ENCODE results near the gene AIP. TPM values are rescaled to one million over a fixed set of nuclear protein-coding genes. Genes with fewer than 3 reads are reported as not detected.
A peak's percentile ranks its signal among the peaks of the same experiment; 100 is the strongest.

The AIP gene
- total and polyA plus RNA-seq, 9 of the 15 experiments (the other 6 are each of a cell fraction or from before 2014, with no cell fraction given) = 5.2 to 92.5 (median 52.7) TPM

- Histone ChIP-seq H3K9me3 (replicated peaks; ENCODE audit: control insufficient read depth, insufficient read depth, low read depth, low read length) (no peaks in the 10 kb centered on the region), H3K79me2 (ENCODE audit: control insufficient read depth, insufficient read depth, low read length) (no peaks in the 10 kb centered on the region), H2AFZ (ENCODE audit: low read depth, low read length) (no peak overlapping the region), H3K36me3 (ENCODE audit: control insufficient read depth, insufficient read depth, low read length) (no peaks in the 10 kb centered on the region), H3K4me1 (replicated peaks in 1 of 2; ENCODE audit: control insufficient read depth in 2 of 2, insufficient read depth in 2 of 2, low read length in 2 of 2) (peaks cover 3 to 36% of the 10 kb centered on the region in 2 experiments; a peak in 4 of 5 replicates), H3K4me3 (no peak overlapping the region), H3K9ac (ENCODE audit: insufficient read depth in 1 of 2, low read depth in 2 of 2, low read length in 2 of 2) (peak overlapping the region in 1 of 2 experiments; percentile 65; a peak in 2 of 4 replicates), H3K27me3 (ENCODE audit: control insufficient read depth in 2 of 2, insufficient read depth in 2 of 2, low read length in 2 of 2) (peaks cover 2 to 27% of the 10 kb centered on the region in 2 experiments; a peak in 4 of 5 replicates), H3K27ac (ENCODE audit: extremely low read depth, low read depth, low read length) (no peak overlapping the region), H3K4me2 (ENCODE audit: insufficient read depth, low read length) (no peak overlapping the region), H3K9me1 (ENCODE audit: control insufficient read depth, insufficient read depth, low read length) (no peaks in the 10 kb centered on the region), H4K20me1 (replicated peaks; ENCODE audit: control insufficient read depth, insufficient read depth, low read length) (0 out of 2 replicates have a peak, but pooled peaks cover 3% of the 10 kb centered on the region)
- ATAC-seq = no peak
- ChIA-PET CTCF (ENCODE audit: low intra/inter-chr PET ratio) (no interaction called here), POLR2A (interaction anchor here (1.0 kb wide), 1 partner anchor 14 kb away, joined by 3 read pairs; no protein-coding TSS in a partner anchor)
- DNase-seq (ENCODE audit: extremely low read depth in 1 of 4, low spot score in 3 of 4) = no peak
- in situ Hi-C loops (cut with MboI) (no loop called here), intact Hi-C loops (cut with micrococcal nuclease) (no loop called here)
- no peak for FAIRE-seq
- 7% methylated on average over 7 of the region's 9 CpGs for WGBS (ENCODE audit: insufficient coverage, low coverage, missing lambda C conversion rate)
- BruUV-seq (replicated peaks) = no TSS peak
- TF ChIP-seq RBM39 (optimal IDR thresholded peaks at IDR 0.05; ENCODE audit: low read depth, low read length) = no peak
- no peak for TF ChIP-seq NFIC (IDR thresholded peaks at IDR 0.05)
- no peak for TF ChIP-seq EHMT2 (IDR thresholded peaks at IDR 0.05)
- TF ChIP-seq ESRRB (CRISPR knock-in tag; IDR thresholded peaks at IDR 0.05; ENCODE audit: borderline replicate concordance) = no peak
- TF ChIP-seq CBX2 (IDR thresholded peaks at IDR 0.05; ENCODE audit: insufficient read depth, low read length, poor library complexity, severe bottlenecking) = no peak
- TF ChIP-seq BRD9 (IDR thresholded peaks at IDR 0.05; ENCODE audit: low read depth, partially characterized antibody) = no peak
- no peak for TF ChIP-seq HIVEP1 (CRISPR knock-in tag; IDR thresholded peaks at IDR 0.05)
- TF ChIP-seq FOXP4 (CRISPR knock-in tag; IDR thresholded peaks at IDR 0.05; ENCODE audit: borderline replicate concordance) = no peak
- no peak for TF ChIP-seq ZNF764 (CRISPR knock-in tag; IDR thresholded peaks at IDR 0.05; ENCODE audit: low read depth)
- TF ChIP-seq ZNF592 (IDR thresholded peaks at IDR 0.05) = no peak
- no peak for TF ChIP-seq CHD1 (IDR thresholded peaks at IDR 0.05; ENCODE audit: low read length)
- TF ChIP-seq NR4A1 (CRISPR knock-in tag; IDR thresholded peaks at IDR 0.05) = no peak
- no peak for TF ChIP-seq NR4A1 (tag; IDR thresholded peaks at IDR 0.05)
- TF ChIP-seq FOSL1 (tag; conservative IDR thresholded peaks at IDR 0.05) = no peak
- TF ChIP-seq ZBTB2 (IDR thresholded peaks at IDR 0.05) = no peak
These were observed 41.6 kb downstream of the AIP start for GRCh38 chr11:67524480-67524808.

Data from K562 (cell line).